Suppressor macrophage treated with lipopolysaccharide for 1 hour (primary cell): ENCODE measurements around the gene TULP1.
"Not testable (repeated sequence)": the region's sequence is repeated elsewhere in the genome, so short reads cannot be mapped to it uniquely, and the experiment has no call there.

Source experiments
- DNase-seq, 3 donors: peaks; one replicate each; pipeline ENCODE4 v3.0.0-alpha.2; 2020 to 2022

The TULP1 gene

DNA sequence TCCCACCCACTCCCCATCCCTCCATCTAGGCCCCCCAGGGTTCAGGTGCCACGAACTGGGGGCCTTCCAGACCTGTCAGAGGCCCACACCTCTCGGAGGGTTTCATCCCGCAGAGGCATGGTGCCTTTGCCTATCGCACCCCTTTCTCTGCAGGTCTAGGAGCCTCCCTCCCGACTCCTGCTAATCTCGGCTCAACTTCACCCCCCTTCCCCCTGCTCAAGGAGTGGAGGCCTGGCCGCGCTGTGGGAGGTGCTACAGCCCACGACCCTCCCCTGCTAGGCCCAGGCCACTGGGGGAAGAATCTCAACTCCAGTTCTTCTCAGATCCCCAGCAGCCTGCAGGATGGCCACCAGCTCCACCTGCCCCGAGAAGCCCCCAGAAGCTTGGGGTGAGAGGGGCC, at the start of gene TULP1:
Gene TULP1, minus strand, starts transcription at position 157 of the 400 bp plus-strand sequence. Its CDS starts 38 bp downstream, at position 119.
- DNase-seq: no peak

DNA sequence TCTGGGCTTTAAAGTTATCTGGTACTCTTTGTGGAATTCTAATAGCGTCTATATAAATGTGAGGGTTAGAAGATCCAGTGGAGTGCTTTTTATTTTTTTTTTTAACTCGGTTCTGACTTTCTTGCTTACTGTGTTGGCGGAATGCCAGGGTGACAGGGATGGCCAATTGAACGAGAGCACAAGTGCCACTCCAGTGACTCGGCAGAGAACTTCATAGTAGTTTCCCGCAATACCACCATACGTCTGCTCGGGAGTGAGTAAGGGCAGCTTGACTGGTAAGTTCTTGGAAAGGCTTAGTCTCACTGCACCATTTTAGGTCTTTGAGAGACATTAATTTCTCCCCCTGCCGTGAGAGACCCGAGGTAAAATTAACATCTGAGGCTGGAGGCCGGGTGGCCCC, 49.4 kb upstream of the TULP1 start:
- no peak for DNase-seq

DNA sequence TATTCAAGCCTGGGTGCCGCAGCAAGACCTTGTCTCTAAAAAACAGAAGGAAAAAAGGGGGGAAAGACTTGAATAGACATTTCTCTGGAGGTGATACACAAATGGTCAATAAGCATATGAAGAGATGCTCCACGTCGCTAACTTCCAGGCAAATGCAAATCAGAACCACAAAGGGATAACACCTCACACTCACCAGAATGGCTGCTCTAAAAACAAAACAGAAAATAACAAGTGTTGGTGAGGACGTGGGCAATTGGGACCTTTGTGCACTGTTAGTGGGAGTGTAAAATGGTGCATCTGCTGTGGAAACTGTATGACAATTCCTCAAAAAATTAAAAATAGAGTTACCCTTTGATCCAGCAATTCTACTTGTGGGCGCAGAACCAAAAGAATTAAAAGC, 48.4 kb upstream of the TULP1 start:
- DNase-seq: no peak

DNA sequence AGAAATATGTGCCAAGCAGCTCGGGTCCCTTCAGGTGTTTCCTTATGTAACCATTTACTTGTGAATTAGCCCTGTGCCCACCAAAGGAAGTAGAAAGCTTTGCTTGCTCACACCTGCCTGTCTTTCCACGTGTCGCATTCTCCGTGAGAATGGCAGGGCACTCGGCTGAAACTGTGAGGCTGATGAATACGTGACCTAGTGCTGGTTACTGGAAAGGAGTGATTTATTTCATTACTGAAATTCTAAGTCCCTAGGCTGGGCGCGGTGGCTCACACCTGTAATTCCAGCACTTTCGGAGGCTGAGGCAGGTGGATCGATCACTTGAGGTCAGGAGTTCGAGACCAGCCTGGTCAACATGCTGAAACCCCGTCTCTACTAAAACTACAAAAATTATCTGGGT, 45.9 kb upstream of the TULP1 start:
- DNase-seq: no peak

DNA sequence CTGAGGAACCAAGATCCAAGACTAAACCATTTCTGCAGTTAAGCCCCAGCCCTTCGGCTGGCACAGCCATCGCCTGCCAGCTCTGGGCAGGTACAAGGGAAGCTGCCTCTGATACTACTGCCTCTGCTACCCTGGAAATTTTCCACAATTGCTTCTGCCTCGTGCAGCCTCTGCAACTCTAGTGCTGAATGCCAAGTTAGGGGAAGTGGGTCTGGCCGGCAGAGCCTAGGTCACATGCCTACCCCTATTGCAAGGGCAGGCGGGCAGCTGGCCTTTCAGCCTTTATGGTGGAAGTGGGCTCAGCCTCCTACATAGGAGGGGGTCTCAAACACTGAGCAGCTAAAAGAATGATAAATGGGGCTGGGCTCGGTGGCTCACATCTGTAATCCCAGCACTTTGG, 44.5 kb upstream of the TULP1 start:
- DNase-seq: peak; percentile 60 to 78 (median 71)

DNA sequence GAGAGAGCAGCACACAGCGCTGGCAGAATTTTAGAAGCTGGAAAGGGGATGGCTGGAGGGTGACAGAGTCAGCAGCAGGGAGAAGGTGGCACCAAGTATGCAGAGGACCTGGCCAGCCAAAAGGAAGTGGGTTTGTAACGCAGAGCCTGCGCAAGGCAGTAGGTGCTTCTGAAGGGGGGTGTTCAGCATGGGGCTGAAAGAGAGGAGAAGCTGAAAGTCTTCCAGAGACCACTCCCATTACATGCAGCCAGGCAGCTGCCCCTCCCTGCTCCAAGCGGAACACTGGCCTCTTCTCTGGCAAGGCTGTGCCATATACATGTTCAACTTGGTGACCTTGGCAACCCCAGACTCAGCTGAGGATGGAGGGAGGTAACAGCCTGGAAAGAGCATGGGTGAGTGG, 42.1 kb upstream of the TULP1 start:
- DNase-seq: no peak

DNA sequence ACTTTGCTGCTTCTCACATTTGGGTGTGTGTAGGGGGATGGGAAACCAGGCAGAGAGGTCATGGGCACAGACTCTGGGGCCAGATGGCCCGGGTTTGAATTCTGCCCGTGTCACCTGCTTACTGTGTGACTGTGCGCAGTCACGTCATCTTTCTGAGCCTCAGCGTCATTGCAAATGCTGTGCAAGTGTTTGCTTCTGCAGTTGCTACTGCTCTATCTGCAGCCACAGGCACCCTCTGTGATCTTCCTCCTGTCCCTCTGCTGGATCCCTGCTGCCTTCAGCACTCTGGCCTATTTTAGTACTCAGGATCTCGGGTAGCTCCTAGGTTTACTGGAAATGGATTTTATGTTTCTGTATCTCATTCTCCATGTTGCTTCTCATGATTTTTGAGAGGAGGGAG, 40.6 kb upstream of the TULP1 start:
- DNase-seq: no peak

DNA sequence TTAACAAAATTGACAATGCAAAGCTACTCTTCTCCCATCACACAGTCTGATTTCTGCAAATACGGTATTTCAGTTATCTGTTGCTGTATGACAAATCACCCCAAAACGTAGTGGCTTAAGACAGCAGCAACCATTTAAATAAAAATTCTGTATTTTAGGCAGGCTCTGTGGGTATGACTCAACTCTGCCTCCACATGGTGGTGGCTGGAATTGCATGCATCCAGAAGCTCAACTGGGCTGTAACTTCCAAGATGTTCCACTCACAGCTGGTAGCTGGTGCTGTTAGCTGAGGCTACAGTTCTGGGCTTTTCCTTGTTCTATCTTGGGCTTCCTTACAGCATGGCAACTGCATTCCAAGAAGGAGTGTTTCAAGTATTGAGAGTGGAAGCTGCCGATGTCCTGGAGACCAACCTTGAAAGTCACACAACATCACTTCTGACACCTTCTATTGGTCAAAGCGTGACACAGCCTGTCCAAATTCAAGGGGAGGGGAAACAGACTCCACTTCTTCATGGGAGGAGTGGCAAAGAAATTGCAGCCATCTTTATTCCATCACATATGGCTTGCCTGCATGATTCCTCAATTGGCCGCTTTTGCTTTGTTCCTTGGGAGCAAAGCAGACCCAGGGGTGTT, 39.7 kb upstream of the TULP1 start:
- peak; percentile 65 to 74 (median 68) for DNase-seq

DNA sequence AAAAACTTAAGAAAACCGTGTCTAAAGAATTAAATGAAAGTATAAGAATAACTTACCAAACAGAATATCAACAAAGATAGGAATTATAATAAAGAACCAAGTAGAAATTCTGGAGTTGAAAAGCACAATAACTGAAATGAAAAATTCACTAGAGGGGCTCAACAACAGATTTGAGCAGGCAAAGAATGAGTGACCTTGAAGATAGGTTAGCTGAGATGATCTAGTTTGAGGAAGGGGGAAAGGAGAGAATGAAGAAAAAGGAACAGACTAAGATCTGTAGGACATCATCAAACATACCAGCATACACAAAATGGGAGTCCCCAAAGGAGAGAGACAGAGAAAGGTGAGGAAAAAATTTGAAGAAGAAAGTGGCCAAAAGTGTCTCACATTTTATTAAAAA, 37.7 kb upstream of the TULP1 start:
- no peak for DNase-seq

DNA sequence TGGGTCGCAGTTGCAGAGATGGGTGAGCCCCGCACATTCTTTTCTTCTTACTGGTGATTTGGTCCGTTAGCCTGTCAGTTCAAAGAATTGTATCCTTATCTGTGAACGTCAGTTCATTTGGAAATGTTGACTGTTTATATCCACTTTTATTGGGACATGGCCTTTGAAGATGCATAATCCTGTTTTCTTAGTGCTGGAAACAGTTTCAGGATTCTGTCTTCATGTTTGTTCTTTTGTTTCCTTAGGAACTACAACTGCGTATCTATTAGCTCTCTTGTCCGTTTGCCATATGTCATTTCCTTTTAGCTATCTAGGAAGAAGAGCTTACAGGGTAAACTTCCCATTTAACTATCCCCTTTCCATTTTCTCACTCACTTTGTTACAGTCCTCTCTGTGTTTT, 35.0 kb upstream of the TULP1 start:
- DNase-seq: no peak

DNA sequence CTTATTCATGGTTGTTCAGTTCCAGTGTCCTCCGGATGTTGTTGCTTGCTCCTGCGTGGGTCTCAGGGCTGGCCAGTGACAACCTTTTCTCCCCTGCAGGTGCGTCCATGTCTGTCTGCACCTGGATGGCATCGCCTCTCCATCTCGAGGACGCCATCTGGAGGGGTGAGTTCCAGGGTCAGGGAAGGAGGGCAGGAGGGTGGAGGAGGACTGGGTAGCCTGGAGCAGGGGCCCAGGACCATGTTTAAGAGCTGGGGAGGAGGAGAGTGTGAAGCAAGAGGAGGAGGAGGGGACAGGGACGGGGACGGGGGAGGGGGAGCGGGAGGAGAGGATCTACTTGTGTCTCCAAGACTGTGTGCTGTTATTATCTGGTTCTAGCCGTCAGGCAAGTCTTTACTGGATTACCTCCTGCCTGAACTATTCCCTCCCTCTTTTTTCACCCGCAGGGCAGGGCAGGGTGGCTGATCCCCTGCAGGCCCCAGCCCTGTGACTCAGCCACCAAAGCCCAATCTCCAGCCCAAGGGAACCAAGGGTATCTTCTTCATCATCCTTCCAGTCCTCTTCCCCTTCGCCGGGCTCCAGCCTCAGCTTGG, 32.2 kb upstream of the TULP1 start:
- no peak for DNase-seq

DNA sequence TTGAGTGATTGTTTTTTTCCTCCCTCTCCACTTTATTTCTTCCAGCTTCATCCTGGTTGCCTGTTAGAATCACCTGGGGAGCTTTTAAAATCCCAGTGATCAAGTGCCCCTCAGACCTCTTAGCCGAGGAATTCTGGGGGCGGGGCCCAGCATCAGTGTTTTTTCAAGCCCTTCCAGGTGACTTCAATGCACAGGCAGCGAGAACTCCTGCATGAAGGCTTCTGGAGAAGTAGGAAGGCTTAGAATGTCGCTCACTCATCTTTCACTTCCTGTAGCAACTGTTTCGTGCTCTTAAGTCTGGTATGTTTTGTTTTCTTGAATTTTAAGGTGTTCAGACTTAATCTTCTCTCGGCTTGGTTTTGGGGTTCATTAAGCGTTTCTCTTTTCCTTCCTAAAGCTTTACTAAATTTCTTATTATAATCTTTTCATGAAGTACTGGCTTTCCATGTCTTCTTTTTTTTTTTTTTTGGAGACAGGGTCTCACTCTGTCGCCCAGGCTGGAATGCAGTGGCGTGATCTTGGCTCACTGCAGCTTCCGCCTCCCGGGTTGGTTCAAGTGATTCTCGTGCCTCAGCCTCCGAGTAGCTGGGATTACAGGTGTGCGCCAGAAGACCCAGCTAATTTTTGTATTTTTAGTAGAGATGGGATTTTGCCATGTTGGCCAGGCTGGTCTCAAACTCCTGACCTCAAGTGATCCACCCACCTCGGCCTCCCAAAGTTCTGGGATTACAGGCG, 30.9 kb upstream of the TULP1 start:
- no peak for DNase-seq

DNA sequence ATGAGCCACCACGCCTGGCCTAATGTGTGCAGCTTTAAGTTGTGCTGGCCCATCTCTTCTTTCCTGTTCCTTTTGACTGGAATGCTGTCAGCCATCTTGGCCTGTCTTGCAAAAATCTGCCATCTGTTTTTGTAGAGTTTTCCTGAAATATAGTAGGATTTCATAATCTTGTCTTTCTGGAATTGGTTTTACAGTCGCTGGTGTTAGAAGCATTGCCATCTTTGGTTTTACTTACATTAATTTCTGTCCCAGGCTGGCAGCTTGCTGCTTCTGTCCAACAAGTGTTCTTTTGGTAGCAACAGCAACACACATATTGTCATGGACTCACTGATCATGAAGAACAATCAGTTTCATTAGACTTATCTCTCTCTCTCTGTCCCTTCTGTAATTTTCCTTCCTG, 29.1 kb upstream of the TULP1 start:
- DNase-seq: no peak

DNA sequence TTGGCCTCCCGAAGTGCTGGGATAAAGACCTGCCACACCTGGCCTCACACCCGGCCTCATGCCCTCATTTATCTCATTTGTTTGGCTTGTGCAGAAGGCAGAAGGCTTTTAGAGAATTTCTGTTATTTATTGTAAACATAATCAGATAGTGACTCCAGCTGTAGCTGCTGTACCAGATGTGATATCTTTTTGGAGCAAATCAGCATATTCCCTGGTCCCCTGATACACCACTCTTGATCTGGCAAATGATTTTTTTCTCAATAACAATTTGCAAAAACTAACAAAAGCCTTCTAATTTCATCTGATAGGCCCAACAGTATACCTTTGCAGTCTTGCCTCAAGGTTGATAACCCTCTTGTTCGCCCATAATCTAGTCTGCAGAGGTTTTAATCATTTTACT, 26.5 kb upstream of the TULP1 start:
- DNase-seq: no peak

DNA sequence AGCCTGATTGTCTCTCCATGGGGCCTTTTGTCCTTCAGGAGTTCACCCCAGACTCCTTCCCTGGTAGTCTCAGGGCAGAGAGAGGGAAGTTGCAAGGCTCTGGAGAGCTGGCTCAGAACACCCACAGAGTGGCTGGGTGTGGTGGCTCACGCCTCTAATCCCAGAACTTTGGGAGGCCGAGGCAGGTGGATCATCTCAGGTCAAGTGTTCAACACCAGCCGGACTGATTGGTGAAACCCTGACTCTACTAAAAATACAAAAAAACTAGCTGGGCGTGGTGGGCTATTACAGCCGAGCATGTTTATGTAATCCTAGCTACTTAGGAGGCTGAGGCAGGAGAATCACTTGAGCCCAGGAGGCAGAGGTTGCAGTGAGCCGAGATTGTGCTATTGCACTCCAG, 23.2 kb upstream of the TULP1 start:
- not testable (repeated sequence) for DNase-seq

DNA sequence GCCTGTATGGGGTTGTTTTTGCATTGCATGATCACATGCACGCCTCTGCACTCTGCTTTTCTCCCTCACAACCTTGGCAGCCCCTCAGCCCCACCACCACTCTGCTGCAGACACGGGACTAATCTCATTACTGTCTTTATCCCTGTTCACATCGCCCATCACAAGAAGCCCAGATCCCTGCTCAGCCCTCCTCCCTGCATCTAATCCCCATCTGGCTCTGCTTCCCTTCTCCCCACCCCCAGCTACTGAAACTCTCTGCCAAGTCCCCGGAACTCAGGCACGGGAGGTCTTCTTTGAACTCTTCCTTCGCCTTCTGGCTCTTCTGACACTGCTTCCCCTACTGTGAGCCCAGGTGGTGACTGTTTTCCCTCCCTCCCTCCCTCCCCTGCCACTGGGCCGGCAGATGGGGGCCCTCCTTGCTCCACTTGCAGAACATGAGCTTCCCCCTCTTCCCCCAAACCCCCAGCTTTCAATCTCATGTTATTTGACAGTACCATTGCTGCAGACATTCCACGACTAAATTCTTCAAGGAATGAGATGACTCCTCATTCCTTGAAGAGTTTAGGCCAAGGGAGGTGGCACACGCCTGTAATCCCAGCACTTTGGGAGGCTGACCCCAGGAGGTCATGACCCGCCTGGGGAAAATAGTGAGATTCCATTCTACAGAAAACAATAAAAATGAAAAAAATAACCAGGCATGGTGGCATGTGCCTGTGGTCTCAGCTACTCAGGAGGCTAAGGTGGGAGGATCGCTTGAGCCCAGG, 21.9 kb upstream of the TULP1 start:
- no peak for DNase-seq

DNA sequence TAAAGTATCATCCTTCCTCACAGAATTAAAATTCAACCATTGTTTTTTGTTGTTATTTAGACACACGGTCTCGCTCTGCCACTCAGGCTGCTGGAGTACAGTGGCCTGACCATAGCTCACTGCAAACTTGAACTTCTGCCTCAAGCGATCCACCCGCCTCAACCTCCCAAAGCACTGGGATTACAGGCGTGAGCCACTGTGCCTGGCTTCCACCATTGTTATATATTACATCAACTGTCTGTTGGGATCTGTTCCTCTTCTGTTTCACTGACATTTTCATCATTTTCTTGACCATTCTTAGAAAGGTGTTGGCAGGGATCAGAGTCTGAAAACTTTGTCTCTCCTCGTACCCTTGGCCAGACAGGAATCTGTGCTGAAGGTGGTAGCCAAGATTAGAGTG, 21.3 kb upstream of the TULP1 start:
- DNase-seq: no peak

DNA sequence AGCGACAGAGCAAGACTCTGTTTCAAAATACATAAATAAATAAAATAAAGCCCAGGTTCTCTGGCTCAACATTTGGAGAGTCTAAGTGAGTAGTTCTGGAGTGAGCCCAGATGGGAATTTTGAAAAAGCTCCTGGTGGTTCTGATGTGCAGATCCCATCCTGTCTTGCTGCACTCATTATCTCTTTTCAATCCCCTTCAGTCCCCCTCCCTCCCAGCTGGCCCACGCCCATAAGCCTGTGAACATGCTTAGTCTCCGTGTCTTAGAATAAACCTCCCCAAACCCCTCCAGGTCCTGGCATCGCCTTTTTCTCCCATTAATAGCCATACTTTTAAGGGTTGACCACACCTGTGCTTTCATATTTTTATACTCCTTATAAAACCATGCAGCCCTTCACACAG, 19.4 kb upstream of the TULP1 start:
- no peak for DNase-seq

DNA sequence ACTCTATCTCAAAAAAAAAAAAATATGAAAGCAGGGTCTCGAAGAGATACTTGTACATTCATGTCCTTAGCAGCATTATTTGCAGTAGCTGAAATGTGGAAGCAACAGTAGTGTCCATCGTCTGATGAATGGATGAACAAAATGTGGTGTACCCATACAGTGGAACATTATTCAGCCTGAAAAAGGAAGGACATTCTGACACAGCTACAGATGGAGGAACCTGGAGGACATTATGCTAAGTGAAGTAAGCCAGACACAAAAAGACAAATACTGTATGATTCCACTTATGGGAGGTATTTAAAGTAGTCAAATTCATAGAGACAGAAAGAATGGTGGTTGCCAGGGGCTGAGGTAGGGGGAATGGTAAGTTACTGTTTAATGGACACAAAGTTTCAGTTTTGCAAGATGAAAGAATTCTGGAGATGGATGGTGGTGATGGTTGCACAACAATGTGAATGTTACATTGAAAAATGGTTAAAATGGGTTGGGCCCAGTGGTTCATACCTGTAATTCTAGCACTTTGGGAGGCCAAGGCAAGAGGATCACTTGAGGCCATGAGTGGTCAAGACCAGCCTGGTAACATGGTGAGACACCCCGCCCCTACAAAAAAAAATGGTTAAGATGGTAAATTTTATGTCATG, 11.8 kb upstream of the TULP1 start:
- DNase-seq: no peak

DNA sequence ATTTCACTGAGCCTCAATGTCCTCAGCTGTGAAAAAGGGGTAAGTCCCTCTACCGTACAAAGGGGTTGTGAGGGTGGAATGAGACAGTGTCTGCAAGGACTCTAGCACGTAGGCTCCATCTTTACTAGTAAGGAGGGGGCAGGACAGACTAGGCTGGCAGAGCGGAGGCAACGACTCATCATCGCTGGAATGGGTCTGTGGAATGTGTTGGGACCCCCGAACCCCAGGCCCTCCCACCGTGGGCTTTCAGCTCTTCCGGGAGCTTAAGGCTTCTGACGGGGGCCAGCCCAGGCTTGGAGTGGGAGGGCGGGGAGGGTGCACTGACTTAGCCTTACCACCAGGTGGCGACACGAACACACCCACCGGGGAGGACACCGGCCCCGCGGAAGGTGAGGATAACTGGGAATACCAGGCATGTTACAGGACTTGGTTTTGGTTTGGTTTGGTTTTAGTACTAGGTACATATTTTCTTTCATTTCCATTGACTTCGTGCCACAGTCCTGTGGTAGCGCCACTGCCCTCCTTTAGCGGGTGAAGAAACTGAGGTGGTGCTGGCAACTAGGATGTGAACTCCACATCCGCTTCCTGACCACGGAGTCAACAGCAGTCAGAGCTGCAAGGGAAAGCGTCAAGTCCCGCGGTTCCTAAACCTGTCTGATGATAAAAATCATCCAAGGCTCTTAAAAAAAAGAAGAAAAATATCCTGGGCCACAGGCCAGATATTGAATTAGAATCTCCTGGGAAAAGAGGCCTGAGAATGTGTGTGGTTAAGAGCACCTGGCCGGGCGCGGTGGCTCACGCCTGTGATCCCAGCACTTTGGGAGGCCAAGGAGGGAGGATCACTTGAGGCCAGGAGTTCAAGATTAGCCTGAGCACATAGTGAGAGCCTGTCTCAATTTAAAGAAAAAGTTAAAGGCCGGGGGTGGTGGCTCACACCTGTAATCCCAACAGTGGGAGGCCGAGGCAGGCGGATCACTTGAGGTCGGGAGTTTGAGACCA, 10.3 kb upstream of the TULP1 start:
- peak; percentile 69 to 83 (median 72) for DNase-seq

DNA sequence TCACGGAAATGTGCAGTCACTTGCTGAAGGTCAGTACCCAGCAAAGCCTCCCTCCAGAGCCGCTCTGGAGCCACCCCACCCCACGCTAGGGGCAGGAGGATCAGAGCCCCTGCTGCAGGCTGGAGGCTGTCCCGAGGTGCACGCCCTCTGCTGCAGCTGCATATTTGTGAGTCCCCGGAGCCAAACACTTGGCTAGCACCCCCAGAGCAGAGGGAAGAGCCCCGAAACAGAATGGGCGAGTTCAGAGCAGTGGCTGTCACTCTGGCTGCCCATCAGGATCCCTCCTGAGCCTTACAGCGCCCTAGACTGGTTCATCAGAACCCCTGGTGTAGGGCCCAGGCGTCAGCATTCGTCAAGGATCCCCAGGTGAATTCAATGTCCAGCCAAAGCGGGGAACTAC, 9.5 kb upstream of the TULP1 start:
- DNase-seq: no peak

DNA sequence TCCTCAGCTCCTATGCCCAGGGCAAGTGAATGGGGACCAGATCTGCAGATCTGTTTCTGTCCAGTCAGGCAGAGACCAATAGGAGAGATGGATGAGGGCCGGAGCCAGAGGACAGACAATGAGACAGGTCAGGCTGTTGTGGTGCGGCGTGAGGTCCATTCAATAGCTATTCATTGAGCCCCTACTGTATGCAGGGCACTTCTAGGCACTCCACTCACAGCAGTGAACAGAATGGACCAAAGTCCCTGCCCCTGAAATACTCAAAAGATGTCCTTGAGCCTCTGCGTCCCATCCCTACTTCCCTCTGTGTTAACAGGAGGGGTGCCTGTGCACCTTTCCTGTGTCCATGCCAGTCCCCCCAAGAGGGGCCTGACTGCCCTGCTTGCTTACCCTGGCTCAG, 8.5 kb upstream of the TULP1 start:
- no peak for DNase-seq
